Gastroesophageal sphincter (tissue), 4 donors: ENCODE measurements around the gene SNX5. TPM values are rescaled to one million over a fixed set of nuclear protein-coding genes. Genes with fewer than 3 reads are reported as not detected.
A peak's percentile ranks its signal among the peaks of the same experiment; 100 is the strongest.

ENCODE experiments used
- ATAC-seq: fragments of 150-250 bp; one replicate; pipeline ENCODE4 v1.9.1; 2016; ENCODE audit warnings: mild to moderate bottlenecking, moderate library complexity
- H3K27ac ChIP-seq, 4 donors: fragments of 200-600 bp; sonication (generic) in 3 of 4; 1 replicate in 3 of 4; 2 replicates in 1 of 4; pipeline ENCODE4 v1.5.1; 2016 to 2019
- H3K27me3 ChIP-seq: fragments of 200-600 bp; sonication (generic); one replicate; pipeline ENCODE4 v1.5.1; 2019
- H3K36me3 ChIP-seq, 2 donors: fragments of 200-600 bp; sonication (generic); one replicate each; pipeline ENCODE4 v1.5.1; 2019; ENCODE audit warnings: control low read depth in 1 of 2
- H3K4me1 ChIP-seq, 3 donors: fragments of 200-600 bp; sonication (generic); 1 replicate in 2 of 3; 2 replicates in 1 of 3; pipeline ENCODE4 v1.5.1; 2016 to 2019; ENCODE audit warnings: control low read depth in 2 of 3
- H3K4me3 ChIP-seq, 2 donors: fragments of 200-600 bp; sonication (generic); one replicate each; pipeline ENCODE4 v1.5.1; 2019; ENCODE audit warnings: mild to moderate bottlenecking in 1 of 2, moderate library complexity in 1 of 2
- H3K9me3 ChIP-seq, 3 donors: fragments of 200-600 bp; sonication (generic); one replicate each; pipeline ENCODE4 v1.5.1; 2017 to 2019; ENCODE audit warnings: control low read depth in 2 of 3
- CTCF ChIP-seq, 4 experiments: fragments of 200-600 bp in 2 of 4; fragments of 450-650 bp in 2 of 4; sonication (generic) in 1 of 4; IDR thresholded peaks; one replicate each; pipeline ENCODE4 v1.5.1; 2017 to 2019; ENCODE audit warnings: antibody characterized with exemption in 4 of 4, mild to moderate bottlenecking in 2 of 4, moderate library complexity in 2 of 4
- EP300 ChIP-seq: sonication (generic); formaldehyde crosslinking; IDR thresholded peaks from one replicate; pipeline ENCODE4 v1.6.1; 2017; ENCODE audit warnings: antibody characterized with exemption, mild to moderate bottlenecking
- POLR2A ChIP-seq, 2 donors: fragments of 450-650 bp; IDR thresholded peaks; one replicate each; pipeline ENCODE4 v1.6.1; 2017; ENCODE audit warnings: antibody characterized with exemption in 2 of 2, mild to moderate bottlenecking in 2 of 2, moderate library complexity in 1 of 2
- POLR2AphosphoS5 ChIP-seq: sonication (generic); formaldehyde crosslinking; IDR thresholded peaks from one replicate; pipeline ENCODE4 v1.6.1; 2017; ENCODE audit warnings: antibody characterized with exemption
- WGBS, 2 donors: methylation state at CpG; one replicate each; pipeline ENCODE4 v1.1.5; 2018; ENCODE audit warnings: low coverage in 1 of 2; 5-methylcytosine and 5-hydroxymethylcytosine counted together
- total RNA-seq, 4 donors: library from RNA; depleted of rRNA; stranded (reverse); fragments of >200 nt; gene quantifications; one replicate each; pipeline ENCODE4 v1.1.0, GENCODE V29; 2016

The SNX5 gene
- total RNA-seq, 4 donors from 2014 or later: 47.5 to 90.9 (median 70.2) TPM

DNA sequence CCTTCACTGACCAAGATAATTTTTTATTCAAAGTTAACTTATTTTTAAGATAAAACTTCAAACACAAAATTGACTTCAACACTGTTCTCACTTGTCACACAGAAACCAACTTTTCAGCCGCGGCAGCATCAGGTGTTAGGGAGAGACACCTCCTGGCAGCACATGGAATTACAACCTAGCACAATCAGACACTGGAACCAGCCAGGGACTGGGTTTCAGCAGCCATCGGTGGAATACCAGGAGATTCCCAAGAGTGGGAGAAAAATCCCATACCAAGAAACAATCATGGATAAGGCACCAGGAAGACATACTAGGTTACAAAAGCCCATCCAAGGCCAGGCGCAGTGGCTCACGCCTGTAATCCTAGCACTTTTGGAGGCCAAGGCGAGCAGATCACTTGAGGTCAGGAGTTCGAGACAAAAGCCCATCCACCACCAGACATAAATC lies 70.0 kb downstream of the SNX5 start:
- H3K4me1 ChIP-seq: peaks cover 3 to 41% (median 15%) of the 10 kb centered on the region in 3 donors
- H3K9me3 ChIP-seq: no peaks in the 10 kb centered on the region
- no peaks in the 10 kb centered on the region for H3K27me3 ChIP-seq
- no peak overlapping the region for H3K4me3 ChIP-seq
- peak; percentile 53 for ATAC-seq
- H3K36me3 ChIP-seq: no peaks in the 10 kb centered on the region
- no peak for TF ChIP-seq EP300
- TF ChIP-seq POLR2AphosphoS5: peak; percentile 43
- TF ChIP-seq CTCF (IDR thresholded peaks at IDR 0.05): peak; percentile 93 to 97 (median 95)
- H3K27ac ChIP-seq: no peak overlapping the region
- 40 to 48% methylated on average over 3 to 7 of the region's 7 CpGs for WGBS, 2 donors

DNA sequence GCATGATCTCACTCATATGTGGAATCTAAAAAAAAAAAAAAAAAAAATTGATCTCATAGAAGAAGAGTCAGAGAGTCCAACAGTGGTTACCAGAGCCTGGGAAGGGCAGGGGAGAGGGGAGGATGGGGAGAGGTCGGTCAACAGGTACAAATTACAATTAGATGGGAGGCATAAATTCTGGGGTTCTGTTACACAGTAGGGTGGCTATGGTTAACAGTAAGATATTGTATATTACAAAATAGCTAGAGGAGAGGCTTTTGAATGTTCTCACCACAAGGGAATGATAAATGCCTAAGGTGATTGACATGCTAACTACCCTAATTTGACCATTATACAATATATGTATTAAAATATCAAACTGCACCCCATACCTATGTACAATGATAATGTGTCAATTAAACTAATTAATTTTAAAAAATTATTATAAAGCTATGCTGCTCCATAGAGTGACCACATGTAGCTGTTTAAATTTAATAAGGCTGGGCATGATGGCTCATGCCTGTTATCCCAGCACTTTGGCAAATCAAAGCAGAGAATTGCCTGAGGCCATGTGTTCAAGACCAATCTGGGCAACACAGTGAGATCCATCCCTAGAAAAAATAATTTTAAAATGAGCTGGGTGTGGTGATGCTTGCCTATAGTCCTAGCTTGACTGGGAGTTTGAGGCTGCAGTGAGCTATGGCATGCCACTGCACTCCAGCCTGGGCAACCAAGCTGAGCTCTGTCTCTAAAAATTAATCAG lies 70.9 kb downstream of the SNX5 start:
- Histone ChIP-seq H3K4me3 (no peak overlapping the region), H3K4me1 (peaks cover 3 to 41% (median 15%) of the 10 kb centered on the region in 3 donors), H3K27ac (no peak overlapping the region), H3K27me3 (no peaks in the 10 kb centered on the region), H3K9me3 (no peaks in the 10 kb centered on the region), H3K36me3 (no peaks in the 10 kb centered on the region)
- TF ChIP-seq POLR2A (IDR thresholded peaks at IDR 0.05) (no peak), EP300 (no peak), CTCF (IDR thresholded peaks at IDR 0.05) (no peak), POLR2AphosphoS5 (no peak)
- ATAC-seq: no peak
- 81 to 89% methylated on average over 1 of the region's 1 CpG for WGBS, 2 donors

DNA sequence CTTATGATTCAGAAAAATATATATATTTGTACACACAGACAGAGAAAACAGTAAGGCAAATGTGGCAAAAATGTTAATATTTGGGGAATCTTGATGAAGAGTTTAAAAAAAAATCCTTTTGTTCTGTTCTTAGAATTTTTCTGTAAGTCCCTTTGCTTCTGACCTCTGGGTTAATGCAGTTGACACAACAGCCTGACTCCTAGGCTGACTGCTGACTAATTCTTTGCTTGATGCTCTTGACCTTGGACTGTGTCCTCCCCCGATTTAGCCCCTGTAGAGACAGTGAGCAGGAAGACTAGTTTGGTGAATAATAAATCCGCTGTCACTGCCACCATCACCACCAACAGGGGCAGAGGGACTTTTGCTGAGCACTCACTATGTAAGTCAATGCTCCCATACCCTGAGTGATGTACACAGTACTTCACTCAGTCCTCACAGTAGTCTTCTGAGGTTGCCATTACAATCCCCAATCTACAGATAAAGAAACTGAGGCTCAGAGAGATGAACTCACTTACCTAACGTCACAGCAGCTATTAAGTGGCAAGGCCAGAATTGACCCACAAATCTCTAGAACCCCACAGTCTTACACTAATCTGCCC lies 71.7 kb downstream of the SNX5 start:
- H3K36me3 ChIP-seq: no peaks in the 10 kb centered on the region
- H3K4me3 ChIP-seq: no peak overlapping the region
- no peaks in the 10 kb centered on the region for H3K9me3 ChIP-seq
- peak overlapping the region in 2 of 4 donors; percentile 83 to 84 for H3K27ac ChIP-seq
- H3K4me1 ChIP-seq: peaks cover 3 to 41% (median 15%) of the 10 kb centered on the region in 3 donors
- no peaks in the 10 kb centered on the region for H3K27me3 ChIP-seq
- 71 to 81% methylated on average over 1 to 3 of the region's 3 CpGs for whole genome bisulfite sequencing, 2 donors
- ATAC-seq: no peak
- TF ChIP-seq EP300: no peak
- TF ChIP-seq POLR2A (IDR thresholded peaks at IDR 0.05): no peak
- TF ChIP-seq CTCF (IDR thresholded peaks at IDR 0.05): no peak
- no peak for TF ChIP-seq POLR2AphosphoS5

GRCh38 chr20:17896193-17896723 lies 72.3 kb downstream of the SNX5 start:
- Histone ChIP-seq H3K4me1 (peaks cover 3 to 41% (median 15%) of the 10 kb centered on the region in 3 donors), H3K36me3 (no peaks in the 10 kb centered on the region), H3K27ac (peak overlapping the region; percentile 6 to 84 (median 76)), H3K27me3 (no peaks in the 10 kb centered on the region), H3K9me3 (no peaks in the 10 kb centered on the region), H3K4me3 (peak overlapping the region; percentile 14 to 48)
- peak; percentile 53 for TF ChIP-seq POLR2AphosphoS5
- no peak for TF ChIP-seq CTCF (IDR thresholded peaks at IDR 0.05)
- TF ChIP-seq EP300: no peak
- no peak for TF ChIP-seq POLR2A (IDR thresholded peaks at IDR 0.05)
- WGBS, 2 donors: 28 to 41% methylated on average over 7 to 9 of the region's 9 CpGs
- peak; percentile 39 for ATAC-seq
